CD4-positive, alpha-beta T cell treated with Interleukin-15 for 1 hour (primary cell): ENCODE results near the gene POLA1.

Source experiments
- DNase-seq: peaks from one replicate; pipeline ENCODE4 v3.0.0-alpha.2; 2020

POLA1 gene

GRCh38 chrX:25012793-25013631 is 319.3 kb downstream of the POLA1 start:
- no peak for DNase-seq

DNA sequence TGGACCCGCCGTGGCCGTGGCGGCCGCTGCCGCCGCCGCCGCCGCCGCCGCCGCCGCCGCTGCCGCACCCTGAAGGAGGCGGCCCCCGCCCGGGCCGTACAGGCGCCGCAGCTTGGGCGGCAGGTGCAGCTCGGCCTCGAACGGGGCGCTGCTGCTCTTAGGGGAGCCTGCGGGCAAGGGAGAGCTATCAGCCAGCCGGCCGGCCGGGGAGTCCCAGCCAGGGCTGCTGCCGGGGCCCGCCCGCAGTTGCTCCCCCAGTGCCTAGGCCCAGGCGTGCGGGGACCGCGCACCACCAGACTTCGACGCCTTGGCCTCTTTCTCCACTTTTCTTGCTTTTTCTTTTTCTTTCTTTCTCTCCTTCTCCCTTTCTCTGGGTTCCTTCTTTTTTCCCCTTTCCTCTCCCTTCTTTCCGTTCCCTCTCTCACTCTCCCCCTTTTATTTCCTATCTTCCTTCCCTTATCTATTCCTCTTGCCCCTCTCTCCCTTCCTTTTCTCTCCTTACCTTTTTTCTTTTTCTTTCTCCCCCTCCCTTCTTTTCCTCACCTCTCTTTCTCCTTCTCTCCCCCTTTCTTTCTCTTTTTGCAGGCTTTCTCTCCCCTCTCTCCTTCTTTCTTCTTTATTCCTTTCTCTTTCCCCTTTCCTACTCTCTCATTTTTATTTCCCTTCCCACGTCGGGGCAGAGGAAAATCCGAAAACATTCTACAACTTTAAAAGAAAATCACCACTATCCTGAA is 320.1 kb downstream of the POLA1 start:
- DNase-seq: no peak

GRCh38 chrX:25014366-25014838 is 320.7 kb downstream of the POLA1 start:
- no peak for DNase-seq

DNA sequence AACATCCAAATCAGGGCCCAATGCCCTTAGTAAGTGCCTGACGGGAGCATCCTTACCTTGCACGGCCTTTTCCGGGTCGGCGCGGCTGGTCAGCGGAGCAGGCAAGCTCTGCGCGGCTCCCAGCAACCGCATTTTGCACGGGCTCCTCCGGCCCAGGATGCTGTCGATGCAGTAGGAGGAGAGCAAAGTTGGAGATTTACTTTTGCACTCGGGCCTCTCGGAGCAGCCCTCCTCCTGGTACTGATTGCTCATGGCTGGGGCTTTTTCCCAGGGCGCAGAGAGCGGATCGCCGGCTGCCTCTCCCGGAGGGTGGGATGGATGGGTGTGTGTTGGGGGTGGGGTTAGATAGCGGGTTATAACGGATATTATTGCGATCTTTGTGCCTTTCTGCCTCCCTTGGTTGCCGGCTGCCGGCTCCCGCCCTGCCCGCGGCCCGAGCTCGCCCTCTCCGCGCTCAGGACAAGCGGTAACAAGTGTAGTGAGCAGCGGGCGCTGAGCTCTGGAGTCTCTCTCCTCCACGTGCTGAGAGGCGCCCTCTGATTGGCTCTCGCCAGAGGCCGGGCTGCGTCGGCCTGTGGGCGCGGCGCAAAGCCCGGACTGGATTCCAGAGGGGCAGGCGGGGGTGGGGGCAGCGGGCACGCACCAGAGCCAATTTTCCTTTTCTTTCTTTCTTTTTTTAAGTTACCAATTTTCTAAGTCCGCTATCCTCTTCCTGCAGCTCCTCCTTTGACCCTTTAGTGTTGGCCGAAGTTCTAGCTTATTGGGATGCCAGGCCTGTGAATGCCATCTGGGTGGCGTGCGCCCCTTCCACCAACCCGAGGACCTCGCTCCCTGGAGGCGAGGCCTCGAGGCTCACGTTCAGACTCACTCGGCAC is 322.0 kb downstream of the POLA1 start, which contains the start of gene ARX:
ARX (minus strand) TSS at position 480 of the 875 bp plus-strand sequence; CDS start at position 252, 228 bp downstream.
- no peak for DNase-seq

GRCh38 chrX:25016361-25016671 is 322.6 kb downstream of the POLA1 start:
- no peak for DNase-seq

GRCh38 chrX:25016938-25017598 is 323.4 kb downstream of the POLA1 start:
- DNase-seq: no peak

DNA sequence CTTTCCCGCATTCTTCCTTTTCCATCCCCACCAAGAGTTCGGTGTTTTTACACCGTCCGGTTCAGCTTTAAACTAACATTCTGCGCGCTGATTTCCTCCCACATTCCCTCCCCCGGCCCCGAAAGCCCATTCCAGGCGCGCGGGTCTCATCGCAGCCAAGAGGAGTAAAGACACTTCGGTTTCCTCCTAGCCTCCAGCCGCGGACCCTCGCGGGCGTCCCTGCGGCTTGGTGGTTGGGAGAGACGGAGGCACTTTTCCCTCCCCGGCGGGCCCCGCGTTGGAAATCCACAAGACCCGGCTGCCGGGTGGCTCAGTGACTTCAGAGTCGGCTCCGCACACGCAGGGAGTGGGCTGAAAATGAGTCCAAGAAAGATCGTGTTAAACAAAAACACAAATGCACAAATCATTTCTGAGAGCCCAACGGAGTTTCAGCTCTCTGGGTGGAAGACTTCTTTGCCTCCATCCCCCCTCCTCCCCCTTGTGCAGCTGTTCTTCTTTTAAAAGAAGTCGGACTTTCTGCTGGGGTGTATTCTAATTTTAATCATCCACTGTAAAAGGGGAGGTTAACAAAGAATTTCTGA is 324.0 kb downstream of the POLA1 start:
- DNase-seq: no peak

- no peak for DNase-seq
These were observed 325.0 kb downstream of the POLA1 start for GRCh38 chrX:25018682-25019081.

DNA sequence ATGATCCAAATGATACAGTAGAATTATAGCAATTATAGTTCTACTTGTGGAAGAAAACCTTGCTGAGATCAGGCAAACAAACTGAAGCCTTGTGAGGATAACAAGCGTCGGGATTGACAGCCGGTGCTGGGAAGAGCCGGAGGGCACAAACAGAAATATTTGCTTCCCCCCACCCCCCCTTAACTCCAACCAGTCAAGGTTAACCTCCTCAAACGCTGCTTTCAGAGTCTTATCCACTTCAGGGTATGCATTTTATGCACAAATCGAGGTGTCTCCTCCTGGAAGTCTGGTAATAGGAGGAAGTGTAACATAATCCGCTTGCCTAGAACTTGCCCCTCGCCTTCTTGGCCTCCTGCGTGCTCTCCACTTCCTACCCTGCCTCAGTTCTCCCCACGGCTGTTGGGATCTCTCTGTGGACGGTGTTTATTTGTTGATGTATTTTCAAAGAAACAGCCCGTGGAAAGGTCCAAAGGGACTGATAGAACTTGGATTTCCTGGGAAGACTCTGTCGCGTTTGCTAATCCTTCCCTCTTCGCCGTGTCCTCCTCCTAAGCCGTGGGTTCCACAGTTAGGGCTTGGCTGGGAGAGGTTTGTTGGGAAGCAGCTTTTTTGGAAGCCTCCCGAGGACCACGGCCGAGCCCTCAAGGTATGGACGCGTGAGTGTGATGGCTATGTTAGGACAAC is 326.1 kb downstream of the POLA1 start:
- no peak for DNase-seq

DNA sequence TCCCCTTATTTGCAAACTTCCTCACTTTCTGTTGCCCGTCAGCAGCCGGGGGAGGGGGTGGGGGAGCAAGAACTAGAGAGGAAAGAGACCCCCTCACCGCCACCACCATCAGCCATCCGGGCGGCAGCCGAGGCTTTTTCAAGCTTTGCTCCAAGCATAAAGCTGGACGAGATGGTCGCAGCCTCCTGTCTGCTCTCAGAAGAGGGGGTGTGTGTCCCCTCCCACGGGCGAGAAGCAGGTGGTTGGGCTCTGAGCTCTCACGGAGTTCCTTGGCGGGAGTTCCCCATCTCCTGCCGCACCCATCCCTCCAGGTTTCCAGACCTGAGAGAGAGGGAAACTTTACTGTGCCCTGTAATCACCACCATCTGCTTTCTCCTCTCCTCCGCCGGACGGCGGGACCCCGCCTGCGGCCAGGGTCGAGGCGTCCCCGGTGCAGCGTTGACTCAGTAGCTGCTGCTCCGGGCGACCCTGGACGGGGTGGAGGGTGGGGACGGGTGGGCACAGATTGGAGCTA is 326.7 kb downstream of the POLA1 start:
- DNase-seq: no peak

DNA sequence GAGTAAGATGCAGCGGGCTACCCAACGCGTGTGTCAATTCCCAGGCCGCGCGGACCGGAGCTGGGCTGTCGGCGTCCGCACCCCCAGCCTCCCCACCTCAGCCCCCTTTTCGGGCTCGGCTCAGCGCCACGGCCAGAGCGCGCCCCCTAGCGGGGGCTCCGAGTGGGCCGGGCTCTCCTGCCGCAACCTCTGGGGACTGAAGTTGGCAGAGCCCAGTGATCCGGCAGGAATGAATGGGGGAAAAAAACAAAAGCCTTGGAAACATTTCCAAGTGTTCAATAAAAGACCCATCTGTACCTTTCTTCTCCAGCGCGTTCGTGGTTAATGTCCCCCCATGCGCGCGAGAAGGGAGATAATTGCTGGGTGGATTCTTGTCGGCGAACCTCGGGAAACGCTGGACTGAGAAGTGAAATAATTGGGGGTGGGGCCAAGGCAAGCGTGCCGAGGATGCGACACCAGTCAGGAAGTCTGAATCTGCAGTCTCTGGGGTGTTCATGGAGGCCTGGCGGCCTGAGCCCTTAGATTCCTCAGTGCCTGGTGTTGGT is 327.3 kb downstream of the POLA1 start:
- no peak for DNase-seq

- no peak for DNase-seq
These were observed 329.0 kb downstream of the POLA1 start for GRCh38 chrX:25022499-25023325.

GRCh38 chrX:25023908-25024307 is 330.2 kb downstream of the POLA1 start:
- no peak for DNase-seq

- DNase-seq: no peak
These were observed 331.9 kb downstream of the POLA1 start for GRCh38 chrX:25025615-25026014.

DNA sequence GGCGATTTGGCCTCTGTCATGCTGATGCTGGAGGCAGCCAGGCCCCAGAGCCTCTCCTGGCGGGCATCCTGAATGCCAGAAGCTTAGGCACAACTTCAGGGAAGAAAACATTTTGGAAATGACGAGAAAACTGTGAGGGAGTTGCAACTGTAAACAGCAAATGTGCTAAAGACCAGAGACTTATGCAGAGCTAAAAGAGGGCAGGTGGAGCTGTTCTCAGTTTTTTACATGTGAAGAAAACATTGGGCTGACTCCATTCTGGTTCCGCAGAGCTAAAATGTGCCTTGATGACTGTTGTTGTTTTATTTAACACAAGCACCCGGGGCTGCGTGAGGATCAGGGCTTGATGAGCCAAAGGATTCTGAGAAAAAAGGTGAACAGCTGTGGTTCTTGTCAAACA is 332.9 kb downstream of the POLA1 start:
- DNase-seq: no peak

GRCh38 chrX:25028726-25029125 is 335.0 kb downstream of the POLA1 start:
- DNase-seq: no peak

DNA sequence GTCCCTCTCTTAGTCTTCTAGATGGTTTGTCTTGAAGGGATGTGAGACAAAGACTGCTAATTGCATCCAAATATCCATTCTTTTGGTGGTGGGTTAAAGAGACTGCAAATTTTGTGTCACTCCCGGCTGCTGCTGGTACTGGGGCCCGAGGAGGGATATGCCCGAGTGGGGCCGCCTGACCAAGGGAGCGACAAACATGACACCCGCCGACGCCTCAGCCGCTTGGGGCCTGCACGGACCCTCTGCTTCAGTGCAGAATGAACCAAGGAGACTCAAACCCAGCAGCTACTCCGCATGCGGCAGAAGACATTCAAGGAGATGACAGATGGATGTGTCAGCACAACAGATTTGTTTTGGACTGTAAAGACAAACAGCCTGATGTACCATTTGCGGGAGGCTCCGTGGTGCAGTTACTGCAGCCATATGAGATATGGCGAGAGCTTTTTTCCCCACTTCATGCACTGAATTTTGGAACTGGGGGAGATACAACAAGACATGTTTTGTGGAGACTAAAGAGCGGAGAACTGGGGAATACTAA is 335.6 kb downstream of the POLA1 start:
- DNase-seq: no peak

GRCh38 chrX:25034889-25035288 is 341.2 kb downstream of the POLA1 start:
- no peak for DNase-seq

GRCh38 chrX:25039036-25039435 is 345.3 kb downstream of the POLA1 start:
- DNase-seq: no peak

DNA sequence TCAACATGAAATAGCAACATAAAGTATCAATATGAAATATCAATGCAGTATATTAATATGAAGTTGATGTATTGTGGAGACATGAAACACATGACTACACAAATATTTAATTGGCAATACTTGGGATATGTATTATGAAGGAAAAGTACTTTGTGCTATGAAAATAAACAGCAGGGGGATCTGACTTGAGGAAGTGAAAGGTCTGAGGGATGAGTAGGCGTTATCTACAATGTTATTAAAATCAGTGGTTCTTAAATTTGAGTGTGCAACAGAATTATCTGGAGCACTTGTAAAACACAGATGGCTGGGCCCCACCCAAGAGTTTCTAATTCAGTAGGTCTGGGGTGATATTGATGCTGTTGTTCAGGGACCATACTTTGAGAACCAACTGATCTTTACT is 349.5 kb downstream of the POLA1 start:
- DNase-seq: no peak
